Muscle of arm (tissue), 12 donors: ENCODE data around the gene AMACR. TPM values are rescaled to one million over a fixed set of nuclear protein-coding genes. Genes with fewer than 3 reads are reported as not detected.
"Not testable (repeated sequence)": the region's sequence is repeated elsewhere in the genome, so short reads cannot be mapped to it uniquely, and the experiment has no call there.

Experiments
- DNase-seq: peaks from one replicate; pipeline ENCODE4 v3.0.0-alpha.2; 2013
- polyA plus RNA-seq, 12 donors: library from polyadenylated mRNA; unstranded; fragments of 120-200 nt; gene quantifications; one replicate each; pipeline ENCODE4 v1.2.1, GENCODE V29; 2013; ENCODE audit not compliant: insufficient read length in 12 of 12

AMACR gene
- polyA plus RNA-seq, 12 donors: 4.7 to 36.0 (median 7.9) TPM; not detected in 1

DNA sequence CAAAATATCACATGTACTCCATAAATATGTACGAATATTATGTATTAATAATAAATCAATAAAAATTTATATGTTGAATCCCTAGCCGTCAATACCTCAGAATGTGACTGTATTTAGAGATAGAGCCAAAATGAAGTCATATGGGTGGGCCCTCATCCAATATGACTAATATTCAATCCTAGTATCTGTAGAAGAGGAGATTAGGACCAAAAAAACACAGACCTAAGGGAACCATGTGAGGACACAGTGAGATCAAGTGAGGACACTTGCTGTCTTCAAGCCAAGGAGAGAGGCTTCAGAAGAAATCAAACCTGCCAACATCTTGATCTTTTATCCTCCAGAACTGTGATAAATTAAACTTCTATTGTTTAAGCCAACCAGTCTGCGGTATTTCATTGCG, 3.7 kb upstream of the AMACR start:
- no peak for DNase-seq

DNA sequence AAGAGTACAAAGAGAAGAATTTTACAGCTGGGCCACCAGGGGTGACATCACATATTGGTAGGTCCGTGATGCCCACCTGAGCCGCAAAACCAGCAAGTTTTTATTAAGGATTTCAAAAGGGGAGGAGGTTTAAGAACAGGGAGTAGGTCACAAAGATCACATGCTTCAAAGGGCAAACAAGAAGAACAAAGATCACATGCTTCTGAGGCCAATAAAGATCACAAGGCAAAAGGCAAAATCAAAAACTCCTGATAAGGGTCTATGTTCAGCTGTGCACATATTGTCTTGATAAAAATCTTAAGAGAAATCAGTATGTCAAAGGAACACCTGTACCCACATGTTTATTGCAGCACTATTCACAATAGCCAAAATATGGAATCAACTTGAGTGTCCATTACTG, 2.3 kb upstream of the AMACR start:
- not testable (repeated sequence) for DNase-seq

DNA sequence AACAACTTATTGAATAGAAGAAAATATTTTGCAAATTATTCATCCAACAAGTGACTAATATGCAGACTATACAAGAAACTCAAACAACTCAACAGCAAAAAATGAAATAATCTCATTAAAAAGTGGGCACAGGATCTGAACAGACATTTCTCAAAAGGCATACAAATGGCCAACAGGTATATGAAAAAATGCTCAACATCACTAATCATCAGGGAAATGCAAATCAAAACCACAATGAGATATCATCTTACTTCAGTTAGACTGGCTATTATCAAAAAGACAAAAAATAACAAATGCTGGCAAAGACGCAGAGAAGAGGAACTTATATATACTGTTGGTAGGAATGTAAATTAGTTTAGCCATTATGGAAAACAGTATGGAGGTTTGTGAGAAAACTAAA, 1.8 kb upstream of the AMACR start:
- no peak for DNase-seq

DNA sequence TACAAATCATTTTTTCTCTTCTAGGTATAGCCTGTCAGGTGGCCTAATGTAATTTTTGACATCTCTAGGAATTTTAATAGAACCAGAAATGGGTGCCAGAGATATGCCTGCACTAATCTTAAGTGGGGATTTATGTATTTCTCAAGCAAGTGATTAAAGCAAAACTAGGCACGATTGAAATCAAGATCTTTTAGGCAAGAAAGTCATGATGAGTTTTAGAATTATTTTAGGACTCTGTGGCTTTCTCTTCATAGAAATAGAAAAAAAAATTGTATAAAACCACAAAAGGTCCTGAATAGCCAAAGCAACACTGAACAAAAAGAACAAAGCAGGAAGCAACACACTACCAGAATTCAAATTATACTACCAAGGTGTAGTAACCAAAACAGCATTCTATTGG, 952 bp upstream of the AMACR start:
- DNase-seq: no peak

DNA sequence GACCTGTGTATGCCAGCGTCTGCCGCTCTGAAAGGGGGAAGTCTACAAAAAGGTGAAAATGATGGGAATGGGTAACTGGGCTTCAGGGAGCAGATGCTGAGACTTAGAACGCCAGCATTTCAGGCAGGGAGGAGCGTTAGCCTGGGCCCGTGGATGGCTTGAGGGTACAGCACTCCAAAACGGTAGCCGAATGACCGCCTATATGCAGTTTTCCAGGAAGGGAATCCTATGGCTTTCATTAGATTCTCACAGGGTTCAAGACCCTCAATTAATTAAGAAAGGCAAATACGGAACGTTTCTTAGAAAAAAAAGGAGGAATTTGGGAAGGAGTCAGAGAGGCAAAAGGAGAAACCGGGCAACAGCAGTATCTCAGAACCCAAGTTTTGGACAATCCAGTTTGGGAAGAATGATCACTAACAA, 639 bp downstream of the AMACR start:
- DNase-seq: no peak

DNA sequence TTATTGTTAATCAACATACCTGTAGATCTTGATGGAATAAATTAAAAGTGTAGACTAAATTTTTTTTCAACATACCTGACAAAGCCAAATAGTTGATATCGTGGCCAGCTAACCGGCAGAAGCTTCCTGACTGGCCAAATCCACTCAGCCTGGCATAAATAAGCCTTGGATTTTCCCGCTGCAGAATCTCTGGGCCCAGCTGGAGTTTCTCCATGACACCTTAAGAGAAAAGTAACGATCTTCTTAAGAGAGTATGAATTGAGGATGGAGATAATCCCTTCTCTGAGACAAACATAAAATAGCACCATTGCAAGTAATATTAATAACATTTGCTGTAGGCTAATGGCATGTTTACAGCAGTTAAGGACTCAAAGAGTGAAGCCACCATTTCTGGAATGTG, 2.2 kb downstream of the AMACR start:
- DNase-seq: no peak

DNA sequence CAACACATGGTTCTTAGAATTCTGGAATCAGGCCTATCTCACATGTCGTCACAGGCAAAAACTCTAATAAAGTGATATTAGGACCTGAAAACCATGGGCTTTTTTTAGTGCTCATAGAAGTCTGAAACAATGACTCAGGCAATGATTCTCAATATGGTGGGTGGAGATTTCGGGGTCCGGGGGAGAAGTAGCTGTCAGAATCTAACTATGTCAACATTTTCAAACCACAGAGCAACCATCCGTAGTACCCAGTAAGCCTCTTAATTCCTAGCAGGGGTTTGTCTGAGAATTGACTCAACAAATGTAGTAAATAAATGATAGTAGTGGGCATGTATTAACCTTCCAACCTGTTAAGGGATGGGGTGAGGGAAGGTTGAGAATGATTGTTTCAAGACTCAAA, 2.6 kb downstream of the AMACR start:
- DNase-seq: no peak

DNA sequence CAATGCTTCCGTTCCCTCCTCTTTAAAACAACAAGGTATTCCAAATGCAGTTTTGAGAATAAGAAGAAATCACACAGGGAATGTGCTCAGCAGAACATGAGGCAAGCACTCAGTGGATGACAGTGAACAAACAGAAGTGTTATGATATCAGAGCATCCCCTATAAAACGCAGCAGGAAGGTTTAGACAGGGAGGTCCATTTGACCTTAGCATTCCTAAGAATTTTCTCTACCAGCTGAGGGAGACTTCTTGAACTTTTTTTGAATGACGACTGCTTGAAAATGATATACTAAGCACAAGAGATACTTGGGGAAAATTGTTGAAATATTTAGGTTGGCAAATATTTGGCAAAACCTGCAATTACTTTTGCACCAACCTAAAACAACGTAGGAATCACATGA, 3.9 kb downstream of the AMACR start:
- DNase-seq: no peak

DNA sequence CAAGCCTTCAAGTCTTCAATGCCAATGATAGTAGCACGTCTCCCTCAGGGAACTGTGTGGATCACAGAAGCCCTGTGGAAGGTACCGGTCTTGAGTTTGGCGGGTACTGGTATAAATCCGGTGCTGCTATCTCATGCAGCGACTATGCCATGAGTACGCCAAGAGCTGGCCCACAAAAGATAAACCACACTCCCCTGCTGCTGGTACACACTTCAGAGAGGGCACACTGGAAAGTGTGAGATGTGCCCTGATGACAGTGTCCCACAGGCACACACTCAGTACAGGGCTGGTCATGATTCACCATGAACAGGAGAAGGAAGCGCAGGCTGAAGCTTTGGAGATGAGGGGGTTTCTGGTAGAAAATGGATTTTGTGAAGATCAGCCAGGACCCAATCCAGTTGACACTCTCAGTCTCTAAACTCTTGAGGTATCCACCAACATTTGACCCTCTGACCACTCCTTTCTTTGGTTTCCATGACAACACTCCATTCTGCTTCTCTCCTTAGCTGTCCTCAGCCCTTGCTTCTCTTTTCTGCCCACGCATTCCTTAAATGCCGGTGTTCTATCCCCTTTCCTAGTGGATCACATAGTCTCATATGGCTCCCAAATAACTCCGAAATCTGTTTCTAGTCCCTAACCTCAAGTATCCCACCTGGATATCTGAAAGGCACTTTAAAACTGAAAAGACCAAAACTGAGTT, 5.1 kb downstream of the AMACR start:
- no peak for DNase-seq

DNA sequence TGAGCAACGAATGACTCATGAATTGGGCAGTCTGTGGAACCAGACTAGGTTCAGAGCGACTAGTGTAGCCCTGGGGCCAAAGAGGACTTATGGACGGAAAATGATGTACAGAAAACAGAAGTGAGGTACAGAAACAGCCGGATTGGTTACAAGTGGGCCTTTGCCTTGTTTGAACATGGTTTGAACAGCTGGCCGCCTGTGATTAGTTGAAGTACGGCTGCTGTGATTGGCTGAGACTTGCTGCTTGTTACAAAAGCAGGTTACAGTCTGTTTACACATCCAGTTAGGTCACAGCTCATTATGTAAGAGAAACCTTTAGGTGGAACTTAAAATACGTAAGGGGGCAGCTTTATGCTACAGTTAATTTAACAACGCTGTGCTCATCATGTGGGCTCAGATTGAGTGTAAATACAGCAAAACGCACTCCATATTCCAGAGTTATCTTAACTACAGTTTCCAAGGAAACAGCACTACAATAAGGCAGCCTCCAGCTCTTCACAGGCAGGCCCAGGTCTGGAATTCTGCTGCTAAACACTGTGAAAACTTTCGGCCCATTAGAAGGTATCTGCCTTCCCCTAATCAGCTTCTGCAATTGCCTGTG, 6.5 kb downstream of the AMACR start:
- DNase-seq: no peak

DNA sequence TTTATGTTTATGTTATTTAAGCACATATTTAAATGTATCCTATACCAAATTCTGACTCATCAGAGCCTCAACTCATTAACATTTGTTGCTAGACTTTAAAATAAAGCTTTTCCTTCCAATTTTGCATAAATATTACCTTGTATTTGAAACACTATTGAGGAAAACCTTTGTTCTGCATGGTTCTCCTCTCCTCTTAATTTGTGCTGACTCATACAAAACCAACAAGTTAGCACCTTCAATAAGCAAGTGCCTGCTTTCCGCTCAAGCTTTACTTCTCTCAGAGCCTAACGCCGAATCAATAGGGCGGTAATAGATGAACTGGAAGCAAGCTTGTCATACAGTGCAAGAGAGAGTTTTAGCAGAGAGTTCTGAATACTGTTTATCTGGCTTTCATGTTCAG, 7.9 kb downstream of the AMACR start:
- no peak for DNase-seq

DNA sequence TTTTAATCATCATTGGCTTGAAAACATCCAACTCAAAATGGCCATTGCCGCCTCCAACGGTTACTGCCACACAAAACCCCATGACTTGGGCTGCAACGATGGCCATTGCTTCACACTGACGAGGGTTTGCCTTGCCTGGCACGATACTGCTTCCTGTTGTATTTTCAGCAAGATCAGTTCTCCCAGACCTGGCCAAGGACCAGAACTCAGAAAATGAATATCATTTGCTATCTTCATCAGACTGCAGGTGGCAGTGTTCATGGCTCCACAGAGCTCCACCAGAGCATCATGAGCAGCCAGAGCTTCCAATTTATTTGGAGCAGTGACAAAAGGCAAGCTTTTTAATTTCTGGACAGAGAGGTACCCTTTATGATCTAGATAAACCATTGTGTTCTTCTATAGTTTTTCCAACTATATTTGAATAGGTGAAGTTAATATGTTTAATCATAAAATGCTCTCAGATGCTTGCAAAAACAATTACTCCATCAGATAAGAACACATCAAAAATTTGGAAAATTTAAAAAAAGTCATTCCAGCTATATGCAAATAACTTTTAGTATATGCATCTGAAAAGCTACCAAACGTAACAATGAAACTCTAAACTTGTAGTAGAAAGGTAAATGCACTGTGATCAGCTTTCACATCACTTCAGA, 10.4 kb downstream of the AMACR start:
- peak; percentile 76 for DNase-seq

DNA sequence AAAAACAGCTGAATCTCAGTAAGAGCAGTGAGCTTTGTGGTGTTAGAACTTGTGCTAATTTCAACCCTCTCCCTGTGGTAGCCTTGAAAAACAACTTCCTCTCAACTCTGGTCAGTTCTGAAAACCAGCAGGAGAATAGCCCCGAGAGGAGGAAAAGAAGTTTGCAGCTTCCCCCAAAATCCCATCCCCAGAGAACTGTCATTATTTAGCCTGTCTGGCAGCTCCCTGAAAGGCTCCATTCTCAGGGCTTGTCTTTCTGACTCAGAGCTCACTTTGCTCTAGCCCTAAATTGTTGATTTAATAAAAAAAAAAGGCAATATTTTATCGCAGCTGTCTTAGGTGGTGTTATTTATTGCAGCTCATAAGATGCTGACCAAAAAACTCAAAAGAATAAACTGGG, 12.0 kb downstream of the AMACR start:
- no peak for DNase-seq

DNA sequence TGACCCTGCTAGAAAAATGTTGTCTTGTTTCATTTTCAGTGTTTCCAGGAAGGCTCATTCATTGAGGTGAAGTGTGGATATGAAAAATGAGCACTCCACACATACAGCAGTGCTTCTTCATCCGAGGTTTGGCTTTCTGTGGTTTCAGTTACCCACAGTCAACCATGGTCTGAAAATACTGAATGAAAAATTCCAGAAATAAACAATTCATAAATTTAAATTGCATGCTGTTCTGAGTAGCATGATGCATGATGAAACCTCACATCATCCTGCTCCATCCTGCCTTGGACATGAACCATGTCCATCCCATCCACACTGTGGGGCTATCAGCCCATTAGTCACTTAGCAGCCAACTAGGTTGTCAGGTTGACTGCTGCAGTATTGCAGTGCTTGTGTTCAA, 13.0 kb downstream of the AMACR start:
- DNase-seq: no peak

DNA sequence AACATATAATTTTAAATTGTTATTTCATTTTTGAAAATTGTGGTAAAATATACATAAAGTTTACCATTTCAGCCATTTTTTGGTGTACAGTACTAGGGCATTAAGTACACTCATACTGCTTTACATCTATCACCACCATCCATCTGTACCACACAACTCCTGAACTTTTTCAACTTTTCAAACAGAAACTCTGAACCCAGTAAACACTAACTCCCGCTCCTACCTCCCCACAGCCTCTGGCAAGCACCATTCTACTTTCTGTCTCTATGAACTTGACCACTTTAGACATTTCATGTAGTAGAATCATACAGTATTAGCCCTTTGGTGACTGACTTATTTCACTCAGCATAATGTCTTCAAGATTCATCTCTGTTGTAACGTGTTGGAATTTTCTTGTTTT, 15.0 kb downstream of the AMACR start:
- DNase-seq: no peak

DNA sequence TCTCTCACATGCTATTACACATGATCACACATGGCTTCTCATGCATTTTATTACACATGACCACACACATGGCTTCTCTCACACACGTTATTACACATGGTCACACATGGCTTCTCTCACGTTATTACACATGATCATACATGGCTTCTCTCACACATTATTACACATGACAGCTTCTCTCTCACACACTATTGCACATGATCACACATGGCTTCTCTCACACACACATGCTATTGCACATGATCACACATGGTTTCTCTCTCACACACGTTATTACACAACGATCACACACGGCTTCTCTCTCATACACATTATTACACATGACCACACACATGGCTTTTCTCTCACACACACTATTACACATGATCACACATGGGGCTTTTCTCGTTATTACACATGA, 22.4 kb downstream of the AMACR start:
- no peak for DNase-seq

DNA sequence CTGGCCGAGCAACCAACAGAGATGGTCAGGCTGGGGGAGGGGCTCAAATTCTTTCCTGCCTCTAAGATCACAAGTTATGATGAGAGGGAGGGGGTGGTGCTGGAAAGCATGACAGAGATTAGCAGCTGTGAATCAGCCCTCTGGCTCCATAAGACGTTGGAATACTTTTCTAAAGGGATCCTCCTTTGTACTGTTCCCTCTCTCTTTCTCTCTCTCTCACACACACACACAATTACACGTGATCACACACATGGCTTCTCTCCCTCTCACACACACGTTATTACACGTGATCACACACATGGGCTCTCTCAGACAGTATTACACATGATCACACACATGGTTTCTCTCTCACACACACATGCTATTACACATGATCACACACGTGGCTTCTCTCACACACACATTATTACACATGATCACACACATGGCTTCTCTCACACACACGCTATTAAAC, 23.2 kb downstream of the AMACR start, which contains the start of gene SLC45A2:
TSS of gene SLC45A2 (minus strand) at position 23 of the 454 bp plus-strand sequence. CDS start 110 bp downstream, outside the sequence.
- DNase-seq: no peak

DNA sequence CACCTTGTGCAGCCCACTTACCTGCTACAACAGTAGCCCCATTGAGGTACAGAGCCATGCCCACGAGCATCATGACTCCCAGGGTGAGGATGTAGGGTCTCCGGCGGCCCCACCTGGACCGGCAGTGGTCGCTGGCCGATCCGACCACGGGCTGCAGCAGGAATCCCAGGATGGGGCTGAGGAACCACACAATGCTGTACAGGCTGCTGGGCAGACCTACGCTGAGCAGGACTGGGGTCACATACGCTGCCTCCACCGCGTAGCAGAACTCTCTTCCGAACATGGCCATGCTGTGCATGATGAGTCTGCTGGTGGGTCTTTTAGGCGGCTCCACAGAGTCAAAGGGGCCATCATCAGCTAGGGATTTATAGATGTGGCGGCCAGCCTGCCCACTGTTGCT, 23.7 kb downstream of the AMACR start:
- no peak for DNase-seq

DNA sequence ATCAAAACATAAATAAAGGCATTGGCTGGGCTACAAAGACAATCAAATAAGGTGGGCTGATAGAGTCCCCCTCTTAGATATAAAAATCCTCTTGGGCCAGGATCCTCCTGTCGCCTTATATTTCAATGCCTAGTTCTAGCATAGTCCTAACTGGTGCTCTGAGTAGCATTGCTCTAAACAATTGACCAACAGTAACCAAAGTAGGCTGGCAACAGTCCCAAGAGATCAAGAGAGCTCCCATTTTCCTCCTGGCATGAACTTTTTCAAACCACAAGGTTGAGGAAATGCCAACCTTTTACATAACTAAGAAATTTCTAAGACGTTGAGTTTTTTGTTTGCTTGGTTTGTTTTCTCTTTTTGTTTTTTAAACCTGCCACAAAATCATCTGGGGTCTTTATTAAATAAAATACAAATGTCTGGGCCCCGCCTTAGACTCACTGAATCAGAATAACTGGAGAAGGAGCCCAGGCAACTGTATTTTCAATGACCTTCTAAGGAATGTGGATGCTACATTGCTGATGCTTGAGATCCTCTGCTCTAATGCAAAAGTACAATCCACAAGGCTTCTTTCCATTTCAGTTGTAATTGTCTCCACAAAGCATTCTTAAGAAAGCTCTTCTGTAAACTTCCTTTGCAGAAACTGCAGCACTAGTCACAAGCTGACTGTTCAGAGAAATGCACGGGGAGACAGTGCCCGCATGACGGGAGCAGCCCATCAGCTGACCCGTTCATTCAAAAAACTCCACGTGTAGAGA, 26.3 kb downstream of the AMACR start:
- DNase-seq: no peak

DNA sequence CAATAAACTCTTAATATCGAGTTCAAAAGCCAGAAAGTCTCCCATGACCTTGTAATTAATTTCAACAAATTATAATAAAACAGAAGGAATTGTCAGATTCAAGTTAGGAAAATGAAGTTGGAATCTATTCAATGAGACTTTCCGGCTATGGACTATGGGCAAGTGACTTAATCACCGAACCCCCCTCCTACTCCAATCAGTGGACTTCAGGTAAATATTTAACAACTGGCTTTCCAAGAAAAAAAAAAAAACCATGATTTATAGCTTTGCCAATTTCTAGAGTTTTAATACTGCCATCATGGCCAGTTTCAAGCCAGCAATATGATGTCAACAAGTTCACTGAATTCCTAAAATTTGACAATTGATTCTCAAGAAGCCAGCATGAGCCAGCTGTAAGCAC, 27.8 kb downstream of the AMACR start:
- DNase-seq: no peak

DNA sequence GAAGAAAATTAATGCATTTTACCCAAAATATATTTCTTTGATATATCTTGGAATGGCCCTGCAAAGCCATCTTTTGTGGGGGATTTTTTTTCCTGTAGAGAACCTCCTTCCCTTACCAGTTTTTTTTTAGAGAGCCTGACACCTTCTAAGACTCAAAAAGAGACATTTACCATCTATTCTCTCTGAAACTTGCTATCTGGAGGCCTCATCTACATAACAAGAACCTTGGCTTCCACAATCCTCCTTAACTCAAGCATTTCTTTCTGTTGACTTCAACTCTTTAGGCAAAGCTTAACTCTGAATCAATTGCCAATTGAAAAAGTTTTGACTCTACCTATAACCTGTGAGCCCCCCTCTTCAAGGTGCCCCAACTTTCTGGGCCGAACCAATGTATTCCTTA, 29.5 kb downstream of the AMACR start:
- DNase-seq: no peak

DNA sequence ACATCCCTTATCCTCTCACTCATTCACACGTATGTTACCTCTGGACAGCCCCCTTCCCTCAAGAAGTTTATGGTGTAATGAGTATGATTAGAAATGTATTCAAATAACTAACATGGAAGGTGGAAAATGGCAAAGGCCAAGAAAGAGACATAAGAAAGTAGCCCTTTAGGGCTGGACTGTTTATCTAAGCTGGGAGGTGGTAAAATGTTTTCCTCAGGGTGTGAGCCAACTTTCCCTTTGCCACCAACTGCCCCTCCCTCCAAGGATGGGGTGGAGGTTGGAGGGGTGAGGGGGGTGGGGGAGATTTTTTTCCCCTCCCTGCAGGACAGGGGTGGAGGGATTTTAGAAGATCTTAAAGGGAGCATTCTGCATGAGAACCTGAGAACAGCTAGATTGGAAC, 31.5 kb downstream of the AMACR start:
- no peak for DNase-seq

DNA sequence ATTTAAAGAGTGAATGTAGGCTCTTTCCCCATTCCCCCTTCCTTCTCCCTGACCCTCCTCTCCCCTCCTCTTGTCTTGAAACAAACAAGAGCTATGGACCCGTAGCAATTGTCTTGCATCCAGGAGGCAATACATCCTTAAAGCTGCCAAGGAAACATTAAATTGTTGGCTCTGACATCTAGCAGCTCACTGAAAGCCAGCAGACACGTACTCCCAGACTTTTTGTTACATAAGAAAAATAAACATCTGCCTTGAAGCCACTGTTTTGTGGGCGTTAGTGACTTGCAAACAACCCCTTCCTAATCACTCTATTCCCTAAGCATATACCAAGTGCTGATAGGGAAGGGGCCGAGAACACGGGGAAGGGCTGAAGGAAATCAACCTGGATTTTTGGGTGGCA, 32.0 kb downstream of the AMACR start:
- peak; percentile 72 for DNase-seq
